GM18868 (cell line): ENCODE data around the gene PRR7.
"Not testable (repeated sequence)": the region's sequence is repeated elsewhere in the genome, so short reads cannot be mapped to it uniquely, and the experiment has no call there.

ENCODE experiments used
- ATAC-seq: cut with Tn5 transposase; IDR thresholded peaks from one replicate; pipeline ENCODE4 v1.9.1; 2021; ENCODE audit warnings: mild to moderate bottlenecking, moderate library complexity; ENCODE audit not compliant: unreplicated experiment

PRR7 gene, protein sequence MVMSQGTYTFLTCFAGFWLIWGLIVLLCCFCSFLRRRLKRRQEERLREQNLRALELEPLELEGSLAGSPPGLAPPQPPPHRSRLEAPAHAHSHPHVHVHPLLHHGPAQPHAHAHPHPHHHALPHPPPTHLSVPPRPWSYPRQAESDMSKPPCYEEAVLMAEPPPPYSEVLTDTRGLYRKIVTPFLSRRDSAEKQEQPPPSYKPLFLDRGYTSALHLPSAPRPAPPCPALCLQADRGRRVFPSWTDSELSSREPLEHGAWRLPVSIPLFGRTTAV

DNA sequence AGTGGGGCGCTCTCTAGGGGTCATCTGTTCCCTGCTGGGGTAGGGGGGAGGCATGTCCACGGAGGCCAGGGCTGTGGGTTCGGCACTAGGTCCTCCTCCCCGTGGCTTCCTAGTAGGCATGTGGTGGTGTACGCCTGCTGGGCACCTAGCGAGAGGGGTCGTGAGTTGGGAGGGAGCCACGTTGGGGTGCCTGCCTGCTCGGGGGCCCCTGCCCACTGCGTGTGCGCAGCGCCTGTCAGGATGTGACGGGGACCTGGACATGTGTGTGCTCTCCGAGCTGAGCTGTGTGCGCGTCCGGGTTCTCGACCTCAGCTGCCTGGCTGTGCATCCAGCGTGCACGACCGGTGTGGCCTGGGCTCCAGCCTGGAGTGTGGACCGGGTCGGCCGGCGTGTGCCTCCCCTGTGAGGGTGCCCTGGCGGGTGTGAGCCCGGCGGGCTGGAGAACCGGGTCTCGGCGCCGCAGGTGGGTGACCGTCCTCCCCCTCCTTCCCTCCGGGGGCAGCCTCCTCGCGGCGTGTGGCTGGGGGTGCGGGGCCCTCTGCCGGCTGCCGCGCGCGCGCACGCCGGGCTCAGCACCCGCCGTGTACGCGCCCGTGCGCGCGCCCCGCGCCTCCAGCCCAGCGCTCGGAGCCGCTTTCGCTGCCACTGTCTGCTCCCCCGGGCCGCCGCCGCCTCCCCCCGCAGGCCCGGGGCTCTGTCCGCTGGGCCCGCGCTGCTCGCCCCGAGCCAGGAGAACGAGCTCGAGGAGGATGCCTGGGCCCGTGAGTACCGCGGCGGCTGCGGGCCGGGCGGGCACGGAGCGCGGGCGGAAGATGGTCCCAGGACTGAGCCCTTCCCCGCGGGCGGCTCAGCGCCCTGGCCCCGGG, at the start of gene PRR7:
Gene PRR7 (plus strand): TSS at position 615 of the 866 bp plus-strand sequence. CDS start 8,254 bp downstream, outside the sequence.
- ATAC-seq, result peak; percentile 46

DNA sequence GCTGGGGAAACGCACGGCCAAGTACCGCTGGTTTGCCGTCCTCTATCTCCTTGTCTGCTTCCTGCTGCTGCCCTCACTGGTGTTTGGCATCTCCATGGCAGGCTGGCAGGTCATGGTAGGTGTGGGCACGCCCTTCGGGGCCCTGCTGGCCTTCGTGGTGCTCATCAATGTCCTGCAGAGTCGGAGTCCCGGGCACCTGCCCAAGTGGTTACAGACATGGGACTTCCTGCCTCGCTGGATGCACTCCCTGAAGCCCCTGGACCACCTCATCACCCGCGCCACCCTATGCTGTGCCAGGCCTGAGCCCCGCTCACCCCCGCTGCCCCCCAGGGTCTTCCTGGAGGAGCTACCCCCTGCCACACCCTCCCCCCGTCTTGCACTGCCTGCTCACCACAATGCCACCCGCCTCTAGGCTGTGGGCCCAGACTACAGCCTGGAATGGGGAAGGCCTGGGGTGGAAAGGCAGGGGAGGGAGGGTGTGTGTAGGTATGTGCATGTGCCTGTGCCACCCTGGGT, 48.7 kb upstream of the PRR7 start:
- no peak for ATAC-seq

DNA sequence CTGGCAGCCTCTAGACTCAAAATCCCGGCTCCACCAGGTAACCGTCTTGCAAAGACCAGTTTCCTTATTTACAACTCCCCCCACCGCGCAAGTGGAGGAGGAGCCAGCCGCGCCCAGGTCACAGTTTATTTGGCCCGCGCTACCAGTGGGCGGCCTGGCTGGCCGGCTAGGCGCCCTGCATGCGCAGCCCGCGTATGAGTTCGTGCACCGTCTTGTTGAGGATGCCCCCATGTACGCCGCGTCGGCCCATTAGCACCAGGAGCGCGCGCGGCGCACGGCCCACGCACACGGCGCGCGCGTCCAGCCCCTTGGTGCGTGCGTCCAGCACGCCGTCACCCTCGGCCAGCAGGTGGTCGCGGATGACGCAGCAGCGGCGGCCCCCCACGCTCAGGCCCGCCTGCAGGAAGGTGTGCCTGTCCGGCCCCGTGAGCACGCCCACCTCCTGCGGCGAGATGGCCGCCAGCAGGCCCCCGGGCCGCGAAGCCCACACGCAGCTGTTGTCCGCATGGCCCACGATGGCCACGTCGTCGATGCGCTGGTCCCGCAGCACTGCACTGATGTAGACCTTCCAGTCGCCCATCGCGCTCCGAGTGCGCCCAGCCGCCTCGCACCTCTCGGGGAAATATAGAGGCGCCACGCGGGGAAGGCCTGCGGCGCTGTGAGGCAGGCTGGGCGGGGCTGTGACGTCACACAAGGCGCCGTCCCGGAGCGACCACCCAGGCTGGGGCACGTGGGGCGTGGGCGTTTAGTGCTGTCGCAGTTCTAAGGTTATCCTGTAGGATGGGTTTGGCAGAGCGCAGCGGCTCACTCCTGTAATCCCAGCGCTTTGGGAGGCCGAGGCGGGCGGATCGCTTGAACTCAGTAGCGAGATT, 46.4 kb upstream of the PRR7 start, which contains the start of gene PFN3:
Gene PFN3 (minus strand): TSS at position 665 of the 872 bp plus-strand sequence. CDS start 85 bp downstream, at position 580.
- no peak for ATAC-seq

DNA sequence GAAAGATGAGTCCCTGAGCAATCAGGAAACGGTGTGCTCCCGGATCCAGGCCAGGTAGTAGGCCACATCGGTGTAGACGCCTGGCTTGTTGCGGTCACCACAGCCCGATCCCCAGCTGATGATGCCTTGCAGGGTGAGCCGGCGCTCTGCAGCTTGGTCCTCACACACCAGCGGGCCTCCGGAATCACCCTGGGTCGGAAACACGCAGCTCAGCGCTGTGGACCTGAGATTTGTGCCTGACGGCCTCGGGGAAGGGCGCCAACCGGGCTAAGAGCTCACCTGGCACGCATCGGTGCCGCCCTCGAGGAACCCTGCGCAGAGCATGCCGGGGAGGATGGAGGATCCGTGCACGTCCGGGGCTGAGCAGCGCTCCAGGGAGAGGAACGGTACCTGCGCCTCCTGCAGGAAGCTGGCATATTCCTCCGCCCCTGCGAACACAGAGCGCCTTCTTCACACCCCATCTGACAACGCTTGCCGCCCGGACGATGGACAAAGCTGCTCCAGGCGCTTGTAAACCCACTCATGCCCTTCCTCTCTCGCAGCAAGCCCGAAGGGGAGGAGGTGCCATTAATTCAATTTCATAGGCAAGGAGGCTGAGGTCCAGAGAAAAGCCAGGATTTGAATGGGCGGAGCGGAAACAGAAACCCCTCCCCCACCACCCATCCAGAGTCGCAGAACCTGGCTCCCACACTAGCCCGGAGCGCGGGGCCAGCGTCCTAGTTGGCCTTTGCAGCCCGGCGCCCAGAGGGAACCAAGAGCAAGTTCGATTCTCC, 44.2 kb upstream of the PRR7 start:
- ATAC-seq, result no peak

DNA sequence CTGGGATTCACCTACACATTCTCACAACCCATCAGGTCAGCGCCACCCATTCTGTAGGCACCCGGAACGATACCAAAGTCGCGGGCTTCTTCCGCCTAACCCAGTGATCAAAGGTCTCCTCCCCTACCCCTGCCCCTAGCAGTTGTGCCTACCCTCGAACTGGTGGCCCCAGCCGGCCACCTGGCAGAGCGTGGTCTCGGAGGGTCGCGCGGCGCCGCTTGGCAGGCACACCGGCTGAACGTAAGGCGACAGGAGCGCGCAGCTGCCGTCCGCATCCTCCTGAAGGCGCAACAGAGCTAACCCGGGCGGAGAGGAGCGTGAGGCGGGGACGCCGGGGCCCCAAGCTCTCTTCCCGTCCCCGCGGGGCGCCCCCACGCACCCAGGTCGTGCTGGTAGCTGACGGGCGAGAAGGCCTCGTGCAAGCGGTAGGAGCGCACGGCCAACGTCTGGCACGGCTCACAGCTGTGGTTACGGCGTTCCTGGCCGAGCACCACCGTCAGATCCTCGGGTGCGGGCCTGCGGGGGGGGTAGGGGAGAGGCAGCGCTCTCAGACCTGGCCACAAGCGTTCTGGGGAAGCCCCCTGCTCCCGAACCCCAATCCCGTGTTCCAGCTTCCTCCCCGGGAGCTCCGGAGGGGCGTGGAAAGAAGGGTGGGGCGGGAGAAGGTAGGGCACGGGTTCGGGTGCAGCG, 43.4 kb upstream of the PRR7 start:
- ATAC-seq, result peak; percentile 19

DNA sequence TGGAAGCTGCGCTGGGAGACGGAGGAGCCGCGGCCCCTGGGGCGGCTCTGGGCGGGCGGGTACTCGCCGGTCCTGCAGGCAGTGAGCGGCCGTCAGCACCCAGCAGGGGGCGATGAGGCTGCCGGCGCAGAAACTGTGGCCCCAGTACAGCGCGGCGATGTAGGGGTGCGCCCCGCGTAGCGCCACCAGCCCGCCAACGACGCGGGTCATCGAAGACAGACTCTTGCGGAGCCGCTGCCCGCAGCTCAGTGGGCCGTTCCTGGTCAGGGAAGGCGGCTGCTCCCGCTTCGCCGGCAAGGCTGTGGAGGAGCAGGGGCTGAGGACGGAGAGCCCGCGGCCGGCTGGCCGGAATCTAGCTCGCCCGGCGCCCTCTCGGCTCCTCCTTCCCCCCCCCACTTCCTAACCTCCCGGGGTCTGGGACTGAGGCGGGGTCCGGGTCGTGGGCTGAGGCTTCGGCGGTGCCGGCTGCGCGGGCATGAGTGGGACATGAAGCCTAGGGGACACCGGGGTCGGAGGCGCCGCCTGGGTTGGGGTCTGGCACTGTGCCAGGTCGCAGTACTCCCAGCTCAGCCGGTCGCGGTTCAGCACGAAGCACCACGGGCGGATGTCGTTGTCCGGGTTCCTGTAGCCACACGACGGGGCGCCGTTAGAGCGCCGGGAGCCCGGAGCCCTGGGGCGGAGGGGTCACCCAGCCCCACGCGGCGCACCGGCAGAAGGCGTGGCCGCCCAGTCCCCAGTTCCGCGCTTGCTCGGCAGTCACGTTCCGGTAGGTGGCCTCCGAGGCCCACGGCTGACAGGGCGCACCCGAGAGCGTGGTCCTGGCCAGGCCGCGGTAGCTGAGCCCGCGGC, 42.6 kb upstream of the PRR7 start:
- ATAC-seq, result peak; percentile 72

DNA sequence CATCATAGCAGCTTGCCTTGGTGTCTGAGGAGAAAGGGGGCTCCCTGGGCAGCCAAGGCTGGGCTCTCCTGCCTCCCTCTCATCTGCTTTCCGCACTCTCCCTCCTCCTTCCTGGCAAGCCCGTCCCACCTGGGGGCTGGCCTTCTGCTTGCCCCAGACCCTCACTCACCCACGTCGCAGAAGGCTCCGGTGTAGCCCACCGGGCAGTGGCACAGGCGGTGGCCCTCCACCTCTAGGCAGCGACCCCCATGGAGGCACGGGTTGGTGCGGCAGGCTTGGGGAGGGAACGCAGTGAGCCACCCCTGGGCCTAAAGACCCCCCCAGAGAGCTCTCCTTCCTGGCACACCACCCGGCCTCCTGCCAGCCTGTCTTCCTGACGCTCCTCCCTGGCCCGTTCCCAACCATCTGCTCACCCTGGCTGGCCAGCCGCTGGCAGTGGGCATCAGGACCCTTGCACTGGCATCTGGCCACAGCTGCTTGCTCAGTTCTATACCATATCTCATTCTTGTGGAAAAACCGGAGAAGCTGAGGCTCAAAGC, 41.9 kb upstream of the PRR7 start:
- no peak for ATAC-seq

DNA sequence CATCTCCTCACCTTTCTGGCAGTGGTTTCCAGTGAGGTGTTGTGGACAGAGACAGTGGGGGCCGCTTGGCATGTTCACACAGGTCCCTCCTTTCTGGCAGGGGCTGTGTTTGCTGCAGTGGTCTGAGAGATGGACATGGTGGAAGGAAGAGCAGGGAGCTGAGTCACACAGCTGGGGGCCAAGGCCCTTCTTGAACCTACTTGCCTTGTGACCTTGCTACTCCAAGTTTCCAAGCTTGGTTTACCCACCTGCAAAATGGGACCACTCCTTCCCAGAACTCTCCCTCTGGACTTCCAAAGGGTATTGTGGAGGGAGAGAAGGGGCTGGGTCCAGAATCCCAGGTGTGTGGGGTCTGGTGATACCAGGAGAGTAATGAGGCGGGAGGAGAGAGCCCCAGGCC, 41.3 kb upstream of the PRR7 start:
- no peak for ATAC-seq

DNA sequence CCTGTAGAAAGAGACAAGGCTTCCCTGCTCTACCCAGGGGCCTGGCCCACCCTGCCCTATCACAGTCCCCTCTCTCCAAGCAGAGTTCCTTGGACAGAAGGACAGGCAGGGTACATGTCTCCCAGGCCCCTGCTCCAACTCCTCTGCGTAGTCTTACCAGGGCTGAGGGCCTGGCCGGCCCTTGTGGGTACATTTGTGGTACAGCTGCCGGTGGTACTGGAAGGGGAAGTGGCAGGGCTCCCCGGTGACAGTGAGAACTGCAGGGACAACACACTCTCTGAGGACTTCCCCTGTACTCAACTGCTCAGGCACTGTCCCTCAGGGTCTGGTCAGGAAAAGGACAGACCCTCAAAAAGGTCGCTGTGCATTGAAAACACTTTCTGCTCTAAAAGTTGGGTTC, 40.8 kb upstream of the PRR7 start:
- ATAC-seq, result peak; percentile 31

DNA sequence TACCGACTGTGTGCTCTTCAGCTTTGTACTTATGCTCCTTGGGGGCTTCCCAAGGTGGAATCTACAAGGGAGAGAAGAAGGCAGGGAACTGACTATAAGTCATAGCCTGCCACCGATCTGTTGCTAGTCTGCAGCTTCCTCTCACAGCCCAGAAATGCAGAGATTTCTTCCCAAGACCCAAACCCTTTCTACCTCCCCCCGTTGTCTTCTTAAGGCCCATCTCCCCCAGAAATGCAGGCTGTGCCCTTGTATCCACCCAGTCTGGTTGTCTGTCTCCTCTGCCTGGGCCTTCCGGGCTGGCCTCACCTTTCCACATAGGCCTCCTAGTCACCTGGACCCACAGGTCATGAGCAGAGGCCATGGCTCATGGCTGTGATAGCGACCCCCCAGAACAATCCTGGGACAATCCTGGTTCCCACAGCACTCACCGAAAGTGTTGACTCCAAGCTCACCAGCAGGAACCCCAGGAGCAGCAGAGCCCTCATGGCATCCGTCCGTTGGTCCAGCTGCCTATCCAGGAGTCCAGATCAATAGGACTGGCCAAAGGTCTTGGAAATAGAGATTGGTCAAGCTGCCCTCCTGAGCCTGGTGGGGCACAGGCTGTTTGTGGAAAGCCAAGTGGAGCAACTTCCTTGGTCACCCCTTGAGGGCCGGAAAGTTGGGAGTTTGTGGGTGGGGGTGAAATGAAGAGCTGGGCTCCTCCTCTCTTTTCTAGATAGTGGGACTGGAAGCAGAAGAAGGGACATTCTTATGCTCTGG, 37.4 kb upstream of the PRR7 start, which contains the start of gene F12:
Gene F12 (minus strand): TSS at position 522 of the 759 bp plus-strand sequence. CDS start 37 bp downstream, at position 485.
- ATAC-seq, result no peak

DNA sequence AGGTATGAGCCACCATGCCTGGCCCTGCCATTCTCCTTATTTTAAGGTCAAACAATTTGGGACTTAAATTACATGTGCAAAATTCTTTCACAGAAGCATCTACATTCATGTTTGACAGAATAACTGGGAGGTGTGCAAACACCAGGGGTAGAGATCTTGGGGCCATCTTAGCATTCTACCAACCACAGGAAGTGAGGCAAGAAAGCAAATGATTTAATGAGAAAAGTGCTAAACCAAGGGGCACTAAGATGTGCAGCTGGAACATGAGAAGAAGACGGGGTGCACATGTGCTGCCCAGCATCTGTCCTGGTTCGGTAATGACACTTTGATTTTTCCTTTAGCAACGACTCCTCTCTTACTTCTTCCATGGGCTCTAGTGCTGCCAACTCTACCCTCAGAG, 36.0 kb upstream of the PRR7 start:
- ATAC-seq, result no peak

DNA sequence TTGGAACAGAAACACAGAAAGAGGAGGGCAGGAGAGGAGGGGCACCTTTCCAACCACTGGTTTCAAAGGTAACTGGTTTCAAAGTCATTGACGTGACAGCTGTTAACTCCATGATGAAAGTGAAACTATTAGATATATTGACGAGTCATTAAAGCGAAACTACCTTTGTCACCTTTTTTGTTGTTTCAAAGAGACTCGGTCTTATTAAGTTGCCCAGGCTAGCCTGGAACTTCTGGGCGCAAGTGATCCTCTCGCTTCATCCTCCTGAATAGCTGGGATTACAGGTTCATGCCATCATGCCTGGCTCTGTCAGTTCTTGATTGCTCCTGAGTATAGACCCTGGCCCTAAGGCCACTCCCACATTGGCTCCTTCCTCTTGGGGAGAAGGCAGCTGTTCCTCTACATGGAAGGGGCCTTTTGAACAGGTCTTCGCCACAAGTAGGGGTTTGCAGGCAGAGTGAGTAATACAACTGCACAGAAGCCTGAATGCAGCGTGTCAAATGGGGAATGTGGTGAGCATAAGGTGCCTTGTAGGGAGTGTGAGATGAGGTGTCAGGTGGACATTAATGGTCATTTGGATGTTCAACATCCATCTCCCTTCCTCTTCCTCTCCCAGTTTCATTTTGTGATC, 33.9 kb upstream of the PRR7 start:
- peak; percentile 67 for ATAC-seq

DNA sequence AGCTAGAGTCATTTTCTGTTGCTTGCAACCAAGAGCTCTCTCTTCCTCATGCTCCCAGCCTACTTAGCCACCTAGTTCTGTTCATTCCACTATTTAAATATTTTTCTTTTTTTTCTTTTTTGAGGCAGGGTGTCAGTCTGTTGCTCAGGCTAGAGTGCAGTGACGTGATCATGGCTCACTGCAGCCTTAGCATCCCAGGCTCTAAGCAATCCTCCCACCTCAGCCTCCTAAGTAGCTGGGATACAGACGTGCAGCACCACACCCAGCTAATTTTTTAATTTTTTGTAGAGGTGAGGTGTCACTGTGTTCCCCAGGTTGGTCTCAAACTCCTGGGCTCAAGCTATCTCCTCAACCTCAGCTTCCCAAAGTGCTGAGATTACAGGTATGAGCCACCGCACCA, 32.1 kb upstream of the PRR7 start:
- ATAC-seq, result no peak

DNA sequence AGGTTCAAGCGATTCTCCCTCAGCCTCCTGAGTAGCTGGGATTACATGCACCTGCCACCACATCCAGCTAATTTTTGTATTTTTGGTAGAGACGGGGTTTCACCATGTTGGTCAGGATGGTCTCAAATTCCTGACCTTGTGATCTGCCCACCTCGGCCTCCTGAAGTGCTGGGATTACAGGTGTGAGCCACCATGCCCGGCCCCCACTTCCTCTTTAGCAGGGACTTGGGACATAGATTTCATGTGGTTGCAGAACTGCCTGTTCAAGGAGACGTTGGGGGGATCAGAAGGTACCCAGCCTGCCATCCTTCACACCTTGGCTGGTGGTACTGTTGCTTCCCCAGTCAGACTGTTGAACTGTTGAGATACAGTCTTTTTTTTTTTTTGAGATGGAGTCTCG, 29.5 kb upstream of the PRR7 start:
- not testable (repeated sequence) for ATAC-seq

DNA sequence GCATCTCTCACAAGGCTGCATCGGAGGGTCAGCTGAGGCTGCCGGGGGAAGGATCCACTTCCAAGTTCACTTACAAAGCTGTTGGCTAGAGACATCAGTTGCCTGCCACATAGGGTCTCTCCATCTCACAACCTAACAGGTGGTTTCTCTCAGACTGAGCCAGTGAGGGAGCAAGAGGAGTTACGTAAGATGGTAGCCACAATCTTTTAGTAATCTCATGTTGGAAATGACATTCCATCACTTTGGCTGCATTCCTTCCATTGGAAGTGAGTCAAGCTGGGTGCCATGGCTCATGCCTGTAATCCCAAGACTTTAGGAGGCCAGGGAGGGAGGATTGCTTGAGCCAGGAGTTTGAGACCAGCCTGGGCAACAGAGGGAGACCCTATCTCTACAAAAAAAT, 27.6 kb upstream of the PRR7 start:
- ATAC-seq, result no peak

DNA sequence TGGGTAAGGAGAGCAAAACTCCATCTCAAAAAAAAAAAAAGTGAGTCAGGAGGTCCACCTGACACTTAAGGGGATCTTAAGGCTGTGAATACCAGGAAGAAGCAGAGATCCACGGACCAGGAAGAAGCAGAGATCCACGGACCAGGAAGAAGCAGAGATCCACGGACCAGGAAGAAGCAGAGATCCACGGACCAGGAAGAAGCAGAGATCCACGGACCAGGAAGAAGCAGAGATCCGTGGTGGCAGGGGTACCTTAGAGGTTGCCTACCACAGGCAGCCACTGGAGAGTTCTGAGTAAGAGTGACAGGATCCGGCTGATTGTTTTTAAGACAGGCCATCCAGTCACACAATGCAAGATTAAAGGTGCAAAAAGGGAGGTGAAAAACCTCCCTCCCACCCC, 26.1 kb upstream of the PRR7 start:
- not testable (repeated sequence) for ATAC-seq
